Fibroblast of lung (primary cell): Measurements from ENCODE around the gene MYBPH. TPM values are rescaled to one million over a fixed set of nuclear protein-coding genes. Genes with fewer than 3 reads are reported as not detected.

Experiments
- DNase-seq, 2 donors: peaks; one replicate each; pipeline versions ENCODE4 v3.0.0 to v3.0.0-alpha.2; 2010; ENCODE audit warnings: low read depth in 2 of 2
- H2AFZ ChIP-seq: 2 replicates; pipeline ENCODE4 v1.5.1; 2012; ENCODE audit warnings: low read length, control low read depth, inconsistent platforms
- H3K27ac ChIP-seq: 2 replicates; pipeline ENCODE4 v1.5.1; 2011; ENCODE audit warnings: low read length, control low read depth; ENCODE audit not compliant: insufficient read depth
- H3K27me3 ChIP-seq: 2 replicates; pipeline ENCODE4 v1.5.1; 2011; ENCODE audit warnings: mild to moderate bottlenecking, low read length; ENCODE audit not compliant: control insufficient read depth, insufficient read depth
- H3K36me3 ChIP-seq: 2 replicates; pipeline ENCODE4 v1.5.1; 2011; ENCODE audit warnings: low read length; ENCODE audit not compliant: control insufficient read depth, insufficient read depth
- H3K4me1 ChIP-seq: 2 replicates; pipeline ENCODE4 v1.5.1; 2011; ENCODE audit warnings: low read length; ENCODE audit not compliant: control insufficient read depth, insufficient read depth; ENCODE audit errors: extremely low read depth
- H3K4me2 ChIP-seq: 2 replicates; pipeline ENCODE4 v1.5.1; 2011; ENCODE audit warnings: low read length, control low read depth; ENCODE audit not compliant: insufficient read depth; ENCODE audit errors: extremely low read depth
- H3K4me3 ChIP-seq, 4 experiments: fragments of 200-600 bp in 1 of 4; sonication (generic) in 1 of 4; replicated peaks in 1 of 4; 2 replicates each; pipeline ENCODE4 v1.5.1; 2011 to 2016; ENCODE audit warnings: low read length in 4 of 4, low read depth in 3 of 4, mild to moderate bottlenecking in 3 of 4, control low read depth in 2 of 4, inconsistent platforms in 1 of 4, mixed read lengths in 1 of 4; ENCODE audit not compliant: insufficient read depth in 1 of 4; ENCODE audit errors: control extremely low read depth in 1 of 4
- H3K79me2 ChIP-seq: 2 replicates; pipeline ENCODE4 v1.5.1; 2012; ENCODE audit warnings: mild to moderate bottlenecking, low read length, inconsistent platforms; ENCODE audit not compliant: control insufficient read depth, insufficient read depth
- H3K9ac ChIP-seq: 2 replicates; pipeline ENCODE4 v1.5.1; 2011; ENCODE audit warnings: mild to moderate bottlenecking, low read length, control low read depth; ENCODE audit not compliant: insufficient read depth
- H3K9me3 ChIP-seq: 2 replicates; pipeline ENCODE4 v1.5.1; 2012; ENCODE audit warnings: low read depth, low read length; ENCODE audit not compliant: control insufficient read depth, insufficient read depth
- H4K20me1 ChIP-seq: 2 replicates; pipeline ENCODE4 v1.5.1; 2011; ENCODE audit warnings: low read length; ENCODE audit not compliant: control insufficient read depth, insufficient read depth; ENCODE audit errors: extremely low read depth
- CTCF ChIP-seq, 2 donors: IDR thresholded peaks in 1 of 2; conservative IDR thresholded peaks in 1 of 2; 1 replicate in 1 of 2; 2 replicates in 1 of 2; pipeline ENCODE4 v1.5.1; 2011 to 2012; ENCODE audit warnings: low read length in 2 of 2, control low read depth in 1 of 2, inconsistent platforms in 1 of 2, low read depth in 1 of 2, mild to moderate bottlenecking in 1 of 2
- EZH2 ChIP-seq: IDR thresholded peaks from 2 replicates; pipeline ENCODE4 v1.5.1; 2012; ENCODE audit warnings: low read length, control low read depth, mild to moderate bottlenecking; ENCODE audit errors: missing control alignments
- polyA plus RNA-seq, 2 donors: library from polyadenylated mRNA; depleted of rRNA in 1 of 2; stranded (reverse) in 1 of 2; unstranded in 1 of 2; fragments of >200 nt; gene quantifications; 2 replicates each; pipeline ENCODE4 v1.2.1, GENCODE V29; 2011 to 2012; ENCODE audit warnings: missing spikeins in 1 of 2
- total RNA-seq: library from RNA; depleted of rRNA; stranded (reverse); fragments of >200 nt; gene quantifications from 2 replicates; pipeline ENCODE4 v1.2.1, GENCODE V29; 2014

MYBPH gene
- total and polyA plus RNA-seq, 2 donors (not counting 1 experiment from before 2014, with no cell fraction given) = 0.17 to 5.5 TPM

DNA sequence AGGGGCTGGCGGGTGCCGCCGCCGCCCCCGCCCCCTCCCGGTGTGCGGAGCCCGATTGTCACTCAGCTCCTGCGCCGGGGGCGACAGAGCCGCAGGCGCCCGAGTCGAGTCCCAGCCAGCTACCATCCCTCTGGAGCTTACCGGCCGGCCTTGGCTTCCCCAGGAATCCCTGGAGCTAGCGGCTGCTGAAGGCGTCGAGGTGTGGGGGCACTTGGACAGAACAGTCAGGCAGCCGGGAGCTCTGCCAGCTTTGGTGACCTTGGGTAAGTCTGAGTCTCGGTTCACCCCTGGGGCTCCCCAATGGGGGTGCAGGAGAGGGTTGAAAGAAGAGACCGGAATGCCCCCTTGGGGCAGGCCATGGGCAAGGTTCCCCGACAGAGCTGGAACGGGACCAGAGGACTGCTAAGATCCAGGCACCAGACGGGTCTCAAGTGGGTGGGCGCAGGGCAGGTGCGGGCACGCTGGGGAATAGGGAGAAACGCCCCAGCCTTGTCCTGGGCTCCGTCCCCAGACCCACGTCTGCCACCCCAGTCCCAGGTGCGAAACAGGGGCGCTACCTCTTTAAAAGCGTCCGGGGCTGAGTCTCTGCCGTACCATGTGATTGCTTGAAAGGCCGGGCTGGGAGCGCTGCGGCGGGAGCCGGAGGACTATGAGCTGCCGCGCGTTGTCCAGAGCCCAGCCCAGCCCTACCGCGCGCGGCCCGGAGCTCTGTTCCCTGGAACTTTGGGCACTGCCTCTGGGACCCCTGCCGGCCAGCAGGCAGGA is 47.8 kb downstream of the MYBPH start, which contains the start of gene ADORA1:
TSS of gene ADORA1 (plus strand) at position 61 of the 765 bp plus-strand sequence. CDS start 1,116 bp downstream, outside the sequence.
- no peak within 1 kb of the TSS for H3K9ac ChIP-seq
- H3K4me1 ChIP-seq = peaks cover 4% of the 10 kb centered on the region
- peak within 1 kb of the TSS; percentile 54 for H3K4me2 ChIP-seq
- peak in 1 of 2 donors; percentile 8 for TF ChIP-seq CTCF (conservative IDR thresholded peaks at IDR 0.05 in 1 of 2, IDR thresholded peaks at IDR 0.05 in 1 of 2; ENCODE audit: low read depth in 1 of 2, low read length in 2 of 2)
- no peak for TF ChIP-seq EZH2
- DNase-seq = peak; percentile 31 to 70
- H3K9me3 ChIP-seq = no peaks in the 10 kb centered on the region
- peak within 1 kb of the TSS; percentile 26 for H2AFZ ChIP-seq
- H3K4me3 ChIP-seq = peak within 1 kb of the TSS in 3 of 4 experiments; percentile 26 to 54 (median 29)
- no peak within 1 kb of the TSS for H3K27ac ChIP-seq
- H3K36me3 ChIP-seq = no peaks in the 10 kb centered on the region
- no peaks in the 10 kb centered on the region for H3K79me2 ChIP-seq
- peaks cover 1% of the 10 kb centered on the region for H4K20me1 ChIP-seq
- peaks cover 25% of the 10 kb centered on the region for H3K27me3 ChIP-seq

DNA sequence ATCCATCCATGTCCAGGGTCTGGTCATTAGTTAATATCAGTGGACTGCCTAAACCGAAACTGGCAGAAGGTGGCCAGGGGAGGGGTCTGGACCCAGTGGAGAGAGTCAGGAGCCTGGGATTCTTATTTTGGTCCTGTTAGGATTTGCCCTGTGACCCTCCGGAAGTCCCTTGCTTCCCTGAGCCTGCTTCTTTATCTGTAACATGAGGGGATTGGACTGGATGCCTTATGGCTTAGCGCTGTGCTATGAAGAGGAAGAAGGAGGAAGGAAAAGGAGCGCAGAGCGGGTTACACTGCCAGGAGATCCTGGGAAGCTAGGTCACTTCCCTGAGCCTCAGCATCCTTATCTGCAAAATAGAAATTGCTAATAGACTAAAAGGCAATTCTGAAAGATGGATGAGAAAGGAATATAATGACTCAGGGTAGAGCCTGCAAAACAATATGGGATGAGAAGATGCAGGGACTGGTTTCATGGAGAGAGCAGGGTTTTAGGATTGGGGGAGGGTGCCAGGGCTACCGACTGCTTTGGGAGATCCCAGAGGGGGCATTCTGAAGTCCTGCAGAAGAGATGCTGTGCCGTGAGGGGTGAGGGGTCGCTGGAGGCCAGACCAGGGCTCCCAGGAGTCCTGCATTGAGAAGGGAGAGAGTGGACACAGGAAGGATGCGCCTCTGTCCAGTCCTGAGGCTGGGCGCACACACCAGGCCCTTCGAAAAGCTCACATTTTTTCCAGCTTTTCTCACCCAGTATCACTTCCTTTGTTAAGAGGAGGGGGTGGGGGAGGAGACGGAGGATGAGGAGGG is 48.6 kb downstream of the MYBPH start:
- Histone ChIP-seq H3K4me1 (peaks cover 4% of the 10 kb centered on the region), H3K4me3 (peak overlapping the region in 1 of 4 experiments; percentile 54), H3K27ac (no peak overlapping the region), H3K9ac (no peak overlapping the region), H3K79me2 (no peaks in the 10 kb centered on the region), H4K20me1 (peaks cover under 1% of the 10 kb centered on the region), H3K9me3 (no peaks in the 10 kb centered on the region), H3K4me2 (peak overlapping the region; percentile 25), H3K27me3 (peaks cover 32% of the 10 kb centered on the region), H3K36me3 (no peaks in the 10 kb centered on the region), H2AFZ (no peak overlapping the region)
- peak in 1 of 2 donors; percentile 48 for DNase-seq
- TF ChIP-seq CTCF (conservative IDR thresholded peaks at IDR 0.05 in 1 of 2, IDR thresholded peaks at IDR 0.05 in 1 of 2; ENCODE audit: low read depth in 1 of 2, low read length in 2 of 2) (no peak), EZH2 (no peak)
